K562 (cell line): ENCODE measurements around the gene CNBD2.
"Not testable (repeated sequence)": the region's sequence is repeated elsewhere in the genome, so short reads cannot be mapped to it uniquely, and the experiment has no call there.

Experiments used
- CBFB ChIP-seq: sonication (generic); formaldehyde crosslinking; IDR thresholded peaks from 2 replicates; pipeline ENCODE4 v1.4.0; 2020; ENCODE audit warnings: mild to moderate bottlenecking, missing genetic modification reagents
- CTCF ChIP-seq, 3 experiments: IDR thresholded peaks in 2 of 3; conservative IDR thresholded peaks in 1 of 3; 2 replicates each; pipeline ENCODE4 v1.5.1; 2011 to 2012; ENCODE audit warnings: low read length in 3 of 3, mild to moderate bottlenecking in 3 of 3, control low read depth in 2 of 3, improper control_type of control experiment in 1 of 3, inconsistent platforms in 1 of 3, low read depth in 1 of 3, mixed read lengths in 1 of 3, moderate library complexity in 1 of 3; ENCODE audit not compliant: insufficient read depth in 2 of 3
- ETS1 ChIP-seq: conservative IDR thresholded peaks from 2 replicates; pipeline ENCODE4 v1.6.1; 2011; ENCODE audit warnings: low read depth, mild to moderate bottlenecking, low read length; ENCODE audit not compliant: control insufficient read depth
- HMGXB4 ChIP-seq: sonication (generic); formaldehyde crosslinking; IDR thresholded peaks from 2 replicates; pipeline ENCODE4 v1.8.1; 2023; ENCODE audit warnings: mild to moderate bottlenecking, missing genetic modification reagents
- POLR2A ChIP-seq: fragments of 450-650 bp; conservative IDR thresholded peaks from 2 replicates; pipeline ENCODE4 v1.6.1; 2016
- SRSF1 ChIP-seq: fragments of 200-400 bp; formaldehyde crosslinking; IDR thresholded peaks from 2 replicates; pipeline ENCODE4 v1.6.1; 2017; ENCODE audit warnings: mild to moderate bottlenecking, low read depth, low read length, moderate library complexity
- TCF3 ChIP-seq: sonication (generic); formaldehyde crosslinking; IDR thresholded peaks from 2 replicates; pipeline ENCODE4 v1.4.0; 2020; ENCODE audit warnings: mild to moderate bottlenecking, missing genetic modification reagents
- TSC22D4 ChIP-seq: fragments of 450-650 bp; IDR thresholded peaks from 2 replicates; pipeline ENCODE4 v1.6.1; 2016; ENCODE audit warnings: missing genetic modification characterization, missing biosample characterization, control low read depth
- ZBTB40 ChIP-seq, 2 experiments: fragments of 450-650 bp in 1 of 2; sonication (generic) in 1 of 2; formaldehyde crosslinking in 1 of 2; IDR thresholded peaks; 2 replicates each; pipeline versions ENCODE4 v1.7.1 to v1.9.0; 2016 to 2022; ENCODE audit warnings: inconsistent platforms in 1 of 2, mild to moderate bottlenecking in 1 of 2, missing genetic modification reagents in 1 of 2
- ZBTB9 ChIP-seq: fragments of 450-650 bp; formaldehyde crosslinking; IDR thresholded peaks from 2 replicates; pipeline ENCODE4 v1.4.0; 2020; ENCODE audit warnings: mild to moderate bottlenecking, moderate library complexity
- ZNF561 ChIP-seq: fragments of 450-650 bp; formaldehyde crosslinking; conservative IDR thresholded peaks from 2 replicates; pipeline ENCODE4 v1.4.0; 2020; ENCODE audit warnings: mild to moderate bottlenecking, moderate library complexity
- ZNF609 ChIP-seq: sonication (generic); formaldehyde crosslinking; IDR thresholded peaks from 2 replicates; pipeline ENCODE4 v1.8.1; 2023; ENCODE audit warnings: missing genetic modification reagents, mild to moderate bottlenecking, borderline replicate concordance

- not testable (repeated sequence) for TF ChIP-seq CTCF (IDR thresholded peaks at IDR 0.05 in 2 of 3, conservative IDR thresholded peaks at IDR 0.05 in 1 of 3; ENCODE audit: insufficient read depth in 2 of 3, low read depth in 1 of 3, low read length in 3 of 3); ZBTB40 (IDR thresholded peaks at IDR 0.05); ZBTB40 (CRISPR knock-in tag; IDR thresholded peaks at IDR 0.05); TCF3 (CRISPR knock-in tag); TSC22D4 (tag); CBFB (CRISPR knock-in tag); ZBTB9 (CRISPR knock-in tag); POLR2A; ZNF609 (CRISPR knock-in tag); HMGXB4; SRSF1; ZNF561; ETS1
These were observed 111.6 kb downstream of the CNBD2 start for GRCh38 chr20:36079984-36080383.
